Neuronal stem cell (in vitro differentiated cells): Measurements from ENCODE around the gene NBAS.

Source experiments
- DNase-seq: peaks from one replicate; pipeline ENCODE4 v3.0.0-alpha.2; 2013; ENCODE audit warnings: low spot score
- H2AFZ ChIP-seq: one replicate; pipeline ENCODE4 v1.6.1; 2013; ENCODE audit warnings: mild to moderate bottlenecking, low read length, inconsistent platforms
- H2AK5ac ChIP-seq: 2 replicates; pipeline ENCODE4 v1.6.1; 2013; ENCODE audit warnings: low read depth, mild to moderate bottlenecking, inconsistent platforms, low read length, moderate library complexity, mixed read lengths
- H2BK120ac ChIP-seq: 2 replicates; pipeline ENCODE4 v1.6.1; 2013; ENCODE audit warnings: low read depth, mild to moderate bottlenecking, inconsistent platforms, low read length, moderate library complexity, mixed read lengths
- H2BK12ac ChIP-seq: one replicate; pipeline ENCODE4 v1.6.1; 2013; ENCODE audit warnings: low read length, inconsistent platforms
- H2BK15ac ChIP-seq: 2 replicates; pipeline ENCODE4 v1.6.1; 2013; ENCODE audit warnings: mild to moderate bottlenecking, low read length, inconsistent platforms, mixed read lengths
- H2BK5ac ChIP-seq: one replicate; pipeline ENCODE4 v1.6.1; 2013; ENCODE audit warnings: inconsistent platforms, mild to moderate bottlenecking, low read length, moderate library complexity
- H3K14ac ChIP-seq: one replicate; pipeline ENCODE4 v1.6.1; 2013; ENCODE audit warnings: low read length, inconsistent platforms
- H3K18ac ChIP-seq: 2 replicates; pipeline ENCODE4 v1.6.1; 2013; ENCODE audit warnings: low read length, inconsistent platforms
- H3K23ac ChIP-seq: 2 replicates; pipeline ENCODE4 v1.6.1; 2013; ENCODE audit warnings: low read depth, mild to moderate bottlenecking, mixed read lengths, low read length, inconsistent platforms; ENCODE audit not compliant: poor library complexity
- H3K27ac ChIP-seq: replicated peaks from 3 replicates; pipeline ENCODE4 v1.5.1; 2013; ENCODE audit warnings: low read length, inconsistent platforms
- H3K27me3 ChIP-seq, 3 experiments: 2 replicates each; pipeline ENCODE4 v1.6.1; 2013; ENCODE audit warnings: low read length in 3 of 3, mild to moderate bottlenecking in 2 of 3, inconsistent platforms in 1 of 3, low read depth in 1 of 3, mixed read lengths in 1 of 3, moderate library complexity in 1 of 3; ENCODE audit not compliant: control insufficient read depth in 3 of 3, insufficient read depth in 3 of 3
- H3K36me3 ChIP-seq, 2 donors: replicated peaks in 1 of 2; 2 replicates each; pipeline ENCODE4 v1.6.1; 2013; ENCODE audit warnings: low read length in 2 of 2; ENCODE audit not compliant: control insufficient read depth in 2 of 2, insufficient read depth in 2 of 2
- H3K4ac ChIP-seq: 2 replicates; pipeline ENCODE4 v1.6.1; 2013; ENCODE audit warnings: inconsistent platforms, mild to moderate bottlenecking, low read length, moderate library complexity
- H3K4me1 ChIP-seq, 2 donors: 1 replicate in 1 of 2; 2 replicates in 1 of 2; pipeline ENCODE4 v1.6.1; 2013; ENCODE audit warnings: low read length in 2 of 2, low read depth in 1 of 2; ENCODE audit not compliant: control insufficient read depth in 2 of 2, insufficient read depth in 1 of 2
- H3K4me2 ChIP-seq: one replicate; pipeline ENCODE4 v1.6.1; 2013; ENCODE audit warnings: mild to moderate bottlenecking, low read length, inconsistent platforms; ENCODE audit not compliant: insufficient read depth, poor library complexity, severe bottlenecking
- H3K4me3 ChIP-seq, 2 donors: 2 replicates each; pipeline ENCODE4 v1.5.1; 2013; ENCODE audit warnings: low read length in 2 of 2, mild to moderate bottlenecking in 2 of 2, inconsistent platforms in 1 of 2, moderate library complexity in 1 of 2
- H3K79me1 ChIP-seq: one replicate; pipeline ENCODE4 v1.6.1; 2013; ENCODE audit warnings: low read depth, mild to moderate bottlenecking, inconsistent platforms, low read length, moderate library complexity
- H3K9ac ChIP-seq: one replicate; pipeline ENCODE4 v1.6.1; 2013; ENCODE audit warnings: mild to moderate bottlenecking, low read depth, low read length, inconsistent platforms; ENCODE audit not compliant: poor library complexity
- H3K9me3 ChIP-seq, 2 donors: replicated peaks in 1 of 2; 2 replicates each; pipeline versions ENCODE3 to v1.6.1; 2013; ENCODE audit warnings: low read length in 2 of 2, mild to moderate bottlenecking in 2 of 2, inconsistent platforms in 1 of 2, low read depth in 1 of 2, mixed read lengths in 1 of 2, moderate library complexity in 1 of 2; ENCODE audit not compliant: control insufficient read depth in 2 of 2, insufficient read depth in 1 of 2
- H4K8ac ChIP-seq: one replicate; pipeline ENCODE4 v1.6.1; 2013; ENCODE audit warnings: low read depth, mild to moderate bottlenecking, inconsistent platforms, low read length, moderate library complexity
- H4K91ac ChIP-seq: one replicate; pipeline ENCODE4 v1.6.1; 2013; ENCODE audit warnings: low read length, low read depth, mild to moderate bottlenecking, inconsistent platforms; ENCODE audit not compliant: poor library complexity
- WGBS, 2 donors: extraction: QIAGEN DNeasy Blood & Tissue Kit; methylation state at CpG; one replicate each; pipeline ENCODE4 v1.1.7; 2013; ENCODE audit warnings: missing lambda C conversion rate in 2 of 2, mixed read lengths in 1 of 2; ENCODE audit not compliant: insufficient read length in 2 of 2, insufficient replicate concordance in 1 of 2; ENCODE audit errors: extremely low coverage in 2 of 2; 5-methylcytosine and 5-hydroxymethylcytosine counted together

Gene NBAS

GRCh38 chr2:15607709-15608391, 46.7 kb upstream of the NBAS start:
- no peak for DNase-seq
- Histone ChIP-seq H3K4me1 (no peaks in the 10 kb centered on the region), H2BK15ac (no peak overlapping the region), H2BK5ac (no peak overlapping the region), H3K4me3 (no peak overlapping the region), H2BK12ac (no peak overlapping the region), H3K14ac (no peak overlapping the region), H3K4ac (no peak overlapping the region), H3K9ac (no peak overlapping the region), H3K9me3 (peaks cover 0 to 10% of the 10 kb centered on the region in 2 donors), H3K18ac (no peak overlapping the region), H4K8ac (no peak overlapping the region), H3K79me1 (peaks cover 2% of the 10 kb centered on the region), H2AK5ac (no peak overlapping the region), H3K4me2 (no peak overlapping the region), H3K27me3 (no peaks in the 10 kb centered on the region), H2AFZ (no peak overlapping the region), H3K36me3 (peaks cover 26 to 78% of the 10 kb centered on the region in 2 donors), H3K23ac (no peak overlapping the region), H3K27ac (no peak overlapping the region), H4K91ac (no peak overlapping the region), H2BK120ac (no peak overlapping the region)
- WGBS, 2 donors: no CpG with 5 or more reads among the region's 7 CpGs

GRCh38 chr2:15606481-15607441, 45.6 kb upstream of the NBAS start:
- Histone ChIP-seq H3K4me3 (no peak overlapping the region), H3K79me1 (peaks cover 2% of the 10 kb centered on the region), H2BK15ac (no peak overlapping the region), H2BK12ac (no peak overlapping the region), H3K9me3 (peaks cover 0 to 10% of the 10 kb centered on the region in 2 donors), H2BK5ac (no peak overlapping the region), H3K14ac (no peak overlapping the region), H4K91ac (no peak overlapping the region), H3K4ac (no peak overlapping the region), H3K36me3 (peaks cover 33 to 89% of the 10 kb centered on the region in 2 donors), H3K4me1 (no peaks in the 10 kb centered on the region), H3K23ac (no peak overlapping the region), H3K4me2 (no peak overlapping the region), H4K8ac (no peak overlapping the region), H3K27ac (no peak overlapping the region), H3K27me3 (no peaks in the 10 kb centered on the region), H3K9ac (no peak overlapping the region), H2AK5ac (no peak overlapping the region), H2AFZ (no peak overlapping the region), H3K18ac (no peak overlapping the region), H2BK120ac (no peak overlapping the region)
- DNase-seq: no peak
- no CpG with 5 or more reads among the region's 8 CpGs for WGBS, 2 donors

GRCh38 chr2:15605721-15606120, 44.6 kb upstream of the NBAS start:
- Histone ChIP-seq H2BK120ac (no peak overlapping the region), H3K4me1 (no peaks in the 10 kb centered on the region), H3K27me3 (no peaks in the 10 kb centered on the region), H3K36me3 (peaks cover 38 to 99% of the 10 kb centered on the region in 2 donors), H2BK12ac (no peak overlapping the region), H2AFZ (no peak overlapping the region), H4K91ac (no peak overlapping the region), H3K18ac (no peak overlapping the region), H3K14ac (no peak overlapping the region), H3K27ac (no peak overlapping the region), H2BK15ac (no peak overlapping the region), H3K23ac (no peak overlapping the region), H3K9me3 (peaks cover 0 to 10% of the 10 kb centered on the region in 2 donors), H3K4ac (no peak overlapping the region), H3K79me1 (peaks cover 2% of the 10 kb centered on the region), H3K4me3 (no peak overlapping the region), H3K4me2 (no peak overlapping the region), H3K9ac (no peak overlapping the region), H2AK5ac (no peak overlapping the region), H2BK5ac (no peak overlapping the region), H4K8ac (no peak overlapping the region)
- no CpG with 5 or more reads among the region's 1 CpG for WGBS, 2 donors
- no peak for DNase-seq

GRCh38 chr2:15603948-15604347, 42.8 kb upstream of the NBAS start:
- Histone ChIP-seq H3K4me2 (no peak overlapping the region), H3K79me1 (peaks cover 2% of the 10 kb centered on the region), H4K8ac (no peak overlapping the region), H3K36me3 (peaks cover 44 to 100% of the 10 kb centered on the region in 2 donors), H2BK5ac (no peak overlapping the region), H3K9ac (no peak overlapping the region), H3K9me3 (no peaks in the 10 kb centered on the region), H2AK5ac (no peak overlapping the region), H2BK120ac (no peak overlapping the region), H3K4me1 (no peaks in the 10 kb centered on the region), H3K14ac (no peak overlapping the region), H3K18ac (no peak overlapping the region), H3K4me3 (no peak overlapping the region), H2BK15ac (no peak overlapping the region), H4K91ac (no peak overlapping the region), H3K4ac (no peak overlapping the region), H3K27me3 (no peaks in the 10 kb centered on the region), H3K27ac (no peak overlapping the region), H3K23ac (no peak overlapping the region), H2AFZ (no peak overlapping the region), H2BK12ac (no peak overlapping the region)
- DNase-seq: no peak
- no CpG with 5 or more reads among the region's 2 CpGs for WGBS, 2 donors
